Calu3 (cell line): ENCODE data around the gene USH2A. TPM values are rescaled to one million over a fixed set of nuclear protein-coding genes. Genes with fewer than 3 reads are reported as not detected.

Experiments
- BruUV-seq: library from RNA; stranded (reverse); fragments of 400-500 nt; replicated peaks from 2 replicates; lab custom pipeline; 2021; lab: Mats Ljungman, UMichigan
- CTCF ChIA-PET: fragments of 300-600 bp; sonication (Branson Sonifier 250); formaldehyde crosslinking; loops from one replicate; lab custom pipeline; 2022; ENCODE audit warnings: antibody characterized with exemption; lab: Charles Lee
- DNase-seq: peaks from one replicate; pipeline ENCODE4 v3.0.0; 2022
- H3K27ac Mint-ChIP-seq: one replicate; pipeline ENCODE4 v1.8.0; 2022; ENCODE audit warnings: mixed read lengths; ENCODE audit not compliant: unreplicated experiment
- H3K27me3 Mint-ChIP-seq: one replicate; pipeline ENCODE4 v1.8.0; 2022; ENCODE audit warnings: mixed read lengths; ENCODE audit not compliant: unreplicated experiment
- H3K36me3 Mint-ChIP-seq: one replicate; pipeline ENCODE4 v1.8.0; 2022; ENCODE audit warnings: mild to moderate bottlenecking, moderate library complexity, mixed read lengths; ENCODE audit not compliant: insufficient read depth, unreplicated experiment
- H3K4me1 Mint-ChIP-seq: one replicate; pipeline ENCODE4 v1.8.0; 2022; ENCODE audit warnings: mild to moderate bottlenecking, low read depth, mixed read lengths; ENCODE audit not compliant: unreplicated experiment
- H3K4me3 Mint-ChIP-seq: one replicate; pipeline ENCODE4 v1.8.0; 2022; ENCODE audit warnings: mild to moderate bottlenecking, low read depth, moderate library complexity, mixed read lengths; ENCODE audit not compliant: unreplicated experiment
- H3K9me3 Mint-ChIP-seq: one replicate; pipeline ENCODE4 v1.8.0; 2022; ENCODE audit warnings: low read depth, mixed read lengths; ENCODE audit not compliant: unreplicated experiment
- CTCF ChIP-seq: fragments of 200-600 bp; IDR thresholded peaks from one replicate; pipeline ENCODE4 v1.8.0; 2022; ENCODE audit warnings: antibody characterized with exemption; ENCODE audit not compliant: unreplicated experiment
- intact Hi-C: fragments of 100-400 bp; cut with micrococcal nuclease; formaldehyde crosslinking; loops from one replicate; pipeline ENCODE4 v1.10.0; 2022; ENCODE audit not compliant: unreplicated experiment
- total RNA-seq: library from RNA; stranded (reverse); gene quantifications from 2 replicates; pipeline ENCODE4 v1.2.3, GENCODE V29; 2022

The USH2A gene
- total RNA-seq, 1 experiment from 2014 or later = not detected

- Mint-ChIP-seq H3K9me3 (no peaks in the 10 kb centered on the region), H3K4me1 (no peaks in the 10 kb centered on the region), H3K4me3 (no peak overlapping the region), H3K36me3 (no peaks in the 10 kb centered on the region), H3K27ac (no peak overlapping the region), H3K27me3 (no peaks in the 10 kb centered on the region)
- no TSS peak for BruUV-seq
- intact Hi-C loops = loop anchor here (5.0 kb wide), 1 partner anchor 190 kb away; no protein-coding TSS in a partner anchor
- CTCF ChIA-PET = no interaction called here
- no peak for DNase-seq
- no peak for TF ChIP-seq CTCF
These were observed 391.0 kb downstream of the USH2A start for GRCh38 chr1:216032284-216032683.

GRCh38 chr1:216028631-216029030 lies 394.6 kb downstream of the USH2A start:
- no peaks in the 10 kb centered on the region for H3K36me3 Mint-ChIP-seq
- CTCF ChIA-PET = interaction anchor here (0.6 kb wide), 1 partner anchor 14 kb away, joined by 3 read pairs; no protein-coding TSS in a partner anchor

GRCh38 chr1:216024546-216024945 lies 398.7 kb downstream of the USH2A start:
- intact Hi-C loops = no loop called here
- Mint-ChIP-seq H3K4me1 (no peaks in the 10 kb centered on the region), H3K27ac (no peak overlapping the region), H3K9me3 (no peaks in the 10 kb centered on the region), H3K36me3 (no peaks in the 10 kb centered on the region), H3K4me3 (no peak overlapping the region), H3K27me3 (no peaks in the 10 kb centered on the region)
- no TSS peak for BruUV-seq
- no peak for TF ChIP-seq CTCF
- CTCF ChIA-PET = no interaction called here
- DNase-seq = no peak

More at GRCh38 chr1:216028631-216029030, 394.6 kb downstream of the USH2A start:
- TF ChIP-seq CTCF = no peak
- Mint-ChIP-seq H3K9me3 (no peaks in the 10 kb centered on the region), H3K4me1 (no peaks in the 10 kb centered on the region), H3K4me3 (no peak overlapping the region), H3K27me3 (no peaks in the 10 kb centered on the region), H3K27ac (no peak overlapping the region)
- intact Hi-C loops = no loop called here
- DNase-seq = no peak
- BruUV-seq = no TSS peak

- no peak overlapping the region for H3K4me3 Mint-ChIP-seq
- intact Hi-C loops = no loop called here
- CTCF ChIA-PET = no interaction called here
- BruUV-seq = no TSS peak
- H3K9me3 Mint-ChIP-seq = no peaks in the 10 kb centered on the region
- no peaks in the 10 kb centered on the region for H3K27me3 Mint-ChIP-seq
- H3K36me3 Mint-ChIP-seq = no peaks in the 10 kb centered on the region
- H3K4me1 Mint-ChIP-seq = no peaks in the 10 kb centered on the region
- H3K27ac Mint-ChIP-seq = no peak overlapping the region
- no peak for DNase-seq
- no peak for TF ChIP-seq CTCF
These were observed 402.4 kb downstream of the USH2A start for GRCh38 chr1:216020743-216021345.
